ENCODE data around the gene TRDN. TPM values are rescaled to one million over a fixed set of nuclear protein-coding genes. Genes with fewer than 3 reads are reported as not detected.

TRDN gene
- total RNA-seq, 6 experiments from 2014 or later: 0.06 to 0.19 TPM; not detected in 4

DNA sequence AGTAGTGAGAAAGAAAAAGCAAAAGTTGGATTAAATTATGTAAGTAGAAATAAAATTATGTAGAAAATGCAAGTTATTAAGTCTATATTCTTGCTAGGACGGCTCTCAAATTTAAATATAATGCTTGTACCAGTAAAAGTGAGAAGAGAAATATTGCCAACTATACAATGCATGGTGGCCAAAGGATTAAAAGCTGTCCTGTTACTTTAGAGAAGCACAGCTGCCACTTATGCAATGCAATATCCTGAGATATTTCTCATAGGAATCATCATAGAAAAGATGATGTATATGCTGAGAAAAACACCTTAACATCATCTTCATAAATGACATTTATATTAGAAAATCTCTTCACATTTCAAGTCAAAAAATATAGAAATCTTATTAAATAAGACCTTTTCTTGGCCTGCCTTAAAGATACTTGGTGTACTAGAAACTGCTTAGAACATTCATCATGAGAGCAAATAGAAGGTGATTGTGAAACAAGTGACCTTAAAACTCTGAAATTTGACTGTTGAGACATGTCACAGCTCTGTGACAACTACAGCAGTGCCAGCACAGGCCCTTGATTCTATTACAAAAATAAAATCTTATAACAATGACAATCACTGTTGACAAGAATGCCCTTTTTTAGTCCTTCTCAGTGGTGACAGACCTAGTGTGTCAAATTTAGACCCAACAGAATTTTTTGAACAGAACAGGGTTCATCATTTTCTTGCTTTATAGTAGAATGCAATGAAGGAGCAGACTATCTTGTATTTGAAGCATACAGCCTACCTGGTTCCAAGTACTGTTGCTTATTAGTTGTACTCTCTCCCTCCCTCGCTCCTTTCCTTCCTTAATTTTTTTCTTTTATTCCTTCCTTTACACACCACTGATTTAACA lies 467.6 kb downstream of the TRDN start:
- no peak overlapping the region for H3K27ac ChIP-seq
- no peak overlapping the region for H3K4me3 ChIP-seq
- WGBS (ENCODE audit: insufficient coverage, low coverage, low lambda C conversion rate, missing lambda C conversion rate): 56% methylated on average over 2 of the region's 2 CpGs
- H3K4me1 ChIP-seq: peaks cover 0 to 13% (median 0%) of the 10 kb centered on the region in 4 donors
- H3K27me3 ChIP-seq: no peaks in the 10 kb centered on the region
- intact Hi-C loops (cut with DNase I): no loop called here
- no peaks in the 10 kb centered on the region for H3K36me3 ChIP-seq
- TF ChIP-seq, protein P1, sequence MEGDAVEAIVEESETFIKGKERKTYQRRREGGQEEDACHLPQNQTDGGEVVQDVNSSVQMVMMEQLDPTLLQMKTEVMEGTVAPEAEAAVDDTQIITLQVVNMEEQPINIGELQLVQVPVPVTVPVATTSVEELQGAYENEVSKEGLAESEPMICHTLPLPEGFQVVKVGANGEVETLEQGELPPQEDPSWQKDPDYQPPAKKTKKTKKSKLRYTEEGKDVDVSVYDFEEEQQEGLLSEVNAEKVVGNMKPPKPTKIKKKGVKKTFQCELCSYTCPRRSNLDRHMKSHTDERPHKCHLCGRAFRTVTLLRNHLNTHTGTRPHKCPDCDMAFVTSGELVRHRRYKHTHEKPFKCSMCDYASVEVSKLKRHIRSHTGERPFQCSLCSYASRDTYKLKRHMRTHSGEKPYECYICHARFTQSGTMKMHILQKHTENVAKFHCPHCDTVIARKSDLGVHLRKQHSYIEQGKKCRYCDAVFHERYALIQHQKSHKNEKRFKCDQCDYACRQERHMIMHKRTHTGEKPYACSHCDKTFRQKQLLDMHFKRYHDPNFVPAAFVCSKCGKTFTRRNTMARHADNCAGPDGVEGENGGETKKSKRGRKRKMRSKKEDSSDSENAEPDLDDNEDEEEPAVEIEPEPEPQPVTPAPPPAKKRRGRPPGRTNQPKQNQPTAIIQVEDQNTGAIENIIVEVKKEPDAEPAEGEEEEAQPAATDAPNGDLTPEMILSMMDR (IDR thresholded peaks at IDR 0.05): no peak
- TF ChIP-seq POLR2A (IDR thresholded peaks at IDR 0.05): no peak
- H3K9me3 ChIP-seq: no peaks in the 10 kb centered on the region
- DNase-seq (no peak), ATAC-seq (peak; percentile 45 to 94 (median 68))

DNA sequence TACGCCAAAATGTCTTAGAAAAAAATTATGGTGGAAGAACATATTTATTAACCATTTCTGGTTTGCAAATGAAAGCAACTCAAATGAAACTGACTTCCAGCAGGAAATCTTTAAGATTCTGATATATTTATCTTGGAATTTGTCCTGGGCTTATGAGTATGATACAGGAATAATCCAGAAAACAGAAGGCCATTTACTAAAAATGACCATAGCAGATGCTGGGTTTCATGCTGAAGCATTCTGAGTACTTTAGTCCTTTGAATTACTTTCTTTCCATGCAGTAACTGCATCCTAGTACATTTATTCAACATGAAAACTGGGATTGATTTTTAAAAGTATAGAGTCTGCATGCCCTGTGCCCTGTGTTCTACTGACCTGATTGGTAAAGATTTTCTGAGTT lies 468.3 kb downstream of the TRDN start:
- WGBS (ENCODE audit: insufficient coverage, low coverage, low lambda C conversion rate, missing lambda C conversion rate): 94% methylated on average over 1 of the region's 1 CpG
- Histone ChIP-seq H3K27me3 (no peaks in the 10 kb centered on the region), H3K4me1 (peaks cover 0 to 13% (median 0%) of the 10 kb centered on the region in 4 donors), H3K27ac (no peak overlapping the region), H3K4me3 (no peak overlapping the region), H3K36me3 (no peaks in the 10 kb centered on the region), H3K9me3 (no peaks in the 10 kb centered on the region)
- TF ChIP-seq POLR2A (IDR thresholded peaks at IDR 0.05): no peak
- TF ChIP-seq, protein P1 (IDR thresholded peaks at IDR 0.05): no peak
- no peak for ATAC-seq
- intact Hi-C loops (cut with DNase I): no loop called here
- no peak for DNase-seq

Other genes with a start within 250 kb of the TRDN start
- under 1 TPM in 2 of 6 experiments, not detected in 4; 0.16 to 0.28 TPM for gene NKAIN2, start 166.9 kb upstream of the TRDN start, total RNA-seq